GM21717 (cell line): ENCODE data around the gene OR52I2.

Experiments
- ATAC-seq: cut with Tn5 transposase; IDR thresholded peaks from one replicate; pipeline ENCODE4 v1.9.1; 2021; ENCODE audit warnings: mild to moderate bottlenecking, moderate library complexity; ENCODE audit not compliant: unreplicated experiment

Gene OR52I2

DNA sequence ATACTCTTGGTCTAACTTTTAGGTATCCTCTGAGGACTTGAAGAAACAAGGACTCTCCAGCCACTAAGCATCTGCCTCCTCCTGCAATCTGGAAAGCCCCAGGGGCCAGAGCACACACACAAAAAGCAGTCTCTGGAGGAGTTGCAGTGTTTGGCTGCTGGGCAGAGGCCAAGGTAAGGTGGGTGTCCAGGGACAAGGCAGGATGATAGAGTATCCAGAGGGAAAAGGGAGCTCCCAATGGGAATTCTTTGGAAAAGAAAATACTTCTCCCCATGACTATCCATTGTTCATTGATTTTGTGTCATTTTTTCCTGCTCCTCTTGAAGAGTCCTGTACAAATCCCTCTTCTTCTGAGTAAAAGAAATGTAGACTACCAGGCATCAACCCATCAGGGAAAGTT, at the start of gene OR52I2:
OR52I2 (plus strand) TSS at position 301 of the 400 bp plus-strand sequence.
- ATAC-seq, result no peak

DNA sequence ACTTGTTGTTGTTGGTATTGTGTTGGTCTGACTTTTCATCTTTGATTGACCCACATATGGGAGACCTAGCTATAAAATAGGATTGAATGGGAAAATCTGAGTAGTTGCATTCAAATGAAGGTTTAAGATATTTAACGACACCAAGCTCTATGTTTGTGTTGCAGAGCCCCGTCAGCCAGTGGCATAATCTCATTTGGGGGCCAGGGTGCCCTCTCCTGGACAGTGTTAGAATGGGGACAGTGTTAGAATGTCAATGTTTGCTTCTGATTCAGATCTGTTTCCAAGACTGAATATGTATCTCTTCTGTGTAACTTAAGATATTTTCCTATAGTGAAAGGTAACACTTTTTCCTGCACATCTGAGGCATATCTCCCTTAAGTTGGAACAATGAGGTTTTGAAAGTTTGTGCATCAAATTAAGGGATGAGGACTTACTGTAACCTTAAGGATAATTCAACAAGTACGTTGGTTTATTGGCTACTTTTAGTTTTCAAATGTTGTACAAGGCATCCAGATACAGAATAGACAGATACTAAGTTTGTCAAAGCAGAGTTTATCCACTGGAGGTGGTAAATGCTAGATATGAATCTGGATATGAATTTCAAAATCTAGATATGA, 41.8 kb upstream of the OR52I2 start:
- peak; percentile 68 for ATAC-seq

DNA sequence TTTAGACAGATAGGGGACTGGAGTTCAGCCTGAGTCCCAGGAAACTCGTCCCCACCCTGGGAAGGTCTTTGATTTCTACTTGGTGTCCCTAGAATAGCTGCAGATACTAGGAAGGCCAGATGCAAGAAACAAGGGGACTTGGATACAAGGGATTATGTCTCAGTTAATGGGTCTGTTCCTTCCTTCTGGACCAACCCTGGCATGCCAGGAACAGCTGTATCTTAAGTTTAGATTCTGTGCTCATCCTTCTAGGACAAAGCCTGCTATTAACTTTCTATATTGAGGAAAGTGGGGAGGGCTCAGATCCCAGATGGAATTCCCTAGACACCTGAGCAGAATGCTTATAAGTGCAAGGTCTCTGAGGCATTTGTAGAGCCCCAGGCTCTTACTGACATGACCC, 40.5 kb upstream of the OR52I2 start:
- no peak for ATAC-seq

GRCh38 chr11:4543561-4543960, 38.0 kb upstream of the OR52I2 start:
- no peak for ATAC-seq

- ATAC-seq, result no peak
These were observed 36.7 kb upstream of the OR52I2 start, which contains the start of gene OR52M1 for GRCh38 chr11:4544891-4545290. Gene OR52M1 (plus strand): TSS chr11:4545191. CDS start chr11:4545191, 0 bp downstream.

DNA sequence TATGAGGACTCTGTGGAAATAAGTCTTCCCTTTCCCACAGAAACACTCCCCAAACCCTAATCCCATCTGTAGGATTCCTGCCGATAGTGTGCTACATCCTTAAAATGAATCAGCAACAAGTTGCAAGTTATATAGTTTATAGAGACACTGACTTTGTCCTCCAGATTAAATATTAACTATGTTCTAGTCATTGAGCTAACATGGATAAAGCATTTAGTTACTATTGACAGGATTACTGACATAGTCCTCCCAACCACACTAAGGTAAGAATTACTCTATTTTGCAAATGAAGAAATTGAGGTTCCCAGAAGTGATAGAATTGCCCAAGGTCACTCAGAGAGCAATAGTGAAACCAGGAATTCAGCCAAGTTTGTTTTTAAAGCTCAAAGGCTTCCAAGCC, 34.7 kb upstream of the OR52I2 start:
- ATAC-seq, result no peak

DNA sequence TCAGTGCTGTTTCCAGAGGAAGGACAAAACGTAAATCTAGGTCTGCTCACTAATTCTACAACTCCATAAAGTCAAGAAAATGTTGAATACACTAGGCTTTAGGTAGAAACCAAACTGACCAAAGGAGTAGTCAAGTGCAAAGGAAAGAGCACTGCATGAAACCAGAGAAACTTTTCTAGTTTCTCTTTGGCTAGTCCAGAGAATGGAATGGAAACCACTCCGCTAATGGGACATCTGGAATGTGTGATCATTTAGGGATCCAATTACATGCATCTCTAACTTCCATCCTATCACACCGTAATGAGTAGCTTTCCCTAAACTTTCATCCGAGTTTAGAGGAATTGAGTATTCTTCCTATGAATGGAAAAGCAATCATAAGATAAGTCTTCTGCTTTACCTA, 34.1 kb upstream of the OR52I2 start:
- no peak for ATAC-seq

GRCh38 chr11:4551346-4551979, 30.1 kb upstream of the OR52I2 start:
- no peak for ATAC-seq

DNA sequence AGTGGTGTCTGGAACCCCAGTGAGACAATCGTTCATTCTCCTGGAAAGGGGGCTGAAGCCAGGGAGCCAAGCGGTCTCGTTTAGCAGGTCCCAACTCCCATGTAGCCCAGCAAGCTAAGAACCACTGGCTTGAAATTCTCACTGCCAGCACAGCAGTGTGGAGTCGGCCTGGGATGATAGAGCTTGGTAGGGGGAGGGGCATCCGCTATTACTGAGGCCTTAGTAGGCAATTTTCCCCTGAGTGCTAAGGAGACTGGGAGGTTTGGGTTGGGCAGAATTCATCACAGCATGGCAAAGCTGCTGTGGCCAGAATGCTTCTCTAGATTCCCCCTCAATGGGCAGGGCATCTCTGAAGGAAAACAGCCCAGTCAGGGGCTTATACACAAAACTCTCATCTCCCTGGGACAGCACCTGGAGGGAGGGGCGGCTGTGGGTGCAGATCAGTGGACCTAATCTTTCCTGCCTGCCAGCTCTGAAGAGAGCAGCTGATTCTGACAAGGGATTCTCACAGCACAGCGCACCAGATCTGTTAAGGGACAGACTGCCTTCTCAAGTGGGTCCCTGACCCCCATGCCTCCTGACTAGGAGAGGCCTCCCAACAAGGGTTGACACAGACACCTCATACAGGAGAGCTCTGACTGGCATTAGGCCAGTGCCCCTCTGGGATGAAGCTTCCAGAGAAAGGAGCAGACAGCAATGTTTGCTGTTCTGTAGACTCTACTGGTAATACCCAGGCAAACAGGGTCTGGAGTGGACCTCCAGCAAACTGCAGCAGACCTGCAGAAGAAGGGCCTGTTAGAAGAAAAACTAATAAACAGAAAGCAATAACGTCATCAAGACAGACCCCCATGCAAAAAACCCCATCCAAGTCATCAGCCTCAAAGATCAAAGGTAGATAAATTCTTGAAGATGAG, 21.8 kb upstream of the OR52I2 start:
- ATAC-seq, result no peak

DNA sequence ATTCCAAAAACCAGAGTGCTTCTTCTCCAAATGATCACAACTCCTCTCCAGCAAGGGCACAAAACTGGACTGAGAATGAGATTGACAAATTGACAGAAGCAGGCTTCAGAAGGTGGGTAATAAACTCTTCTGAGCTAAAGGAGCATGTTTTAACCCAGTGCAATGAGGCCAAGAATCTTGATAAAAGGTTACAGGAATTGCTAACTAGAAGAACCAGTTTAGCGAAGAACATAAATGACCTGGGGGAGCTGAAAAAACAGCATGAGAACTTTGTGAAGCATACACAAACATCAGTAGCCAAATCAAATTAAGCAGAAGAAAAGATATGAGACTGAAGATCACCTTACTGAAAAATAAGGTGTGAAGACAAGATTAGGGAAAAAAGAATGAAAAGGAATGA, 21.1 kb upstream of the OR52I2 start:
- no peak for ATAC-seq

DNA sequence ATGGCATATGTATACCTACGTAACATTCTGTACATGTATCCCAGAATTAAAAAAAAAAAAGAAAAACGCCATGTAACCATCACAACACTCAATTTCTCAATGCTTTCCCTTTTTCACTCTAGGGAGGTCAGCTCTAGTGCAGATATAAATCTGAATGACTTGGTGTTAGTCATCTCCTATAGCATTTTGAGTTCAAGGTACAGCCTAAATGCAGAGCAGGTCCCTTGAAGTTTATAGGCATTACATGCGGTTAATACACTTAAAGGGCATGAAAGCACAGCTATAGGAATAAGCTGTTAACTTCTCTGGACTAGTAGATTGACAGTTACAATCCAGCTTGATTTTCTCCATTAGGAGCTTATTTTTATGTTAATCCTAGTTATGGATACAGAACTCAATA, 16.2 kb upstream of the OR52I2 start:
- no peak for ATAC-seq

DNA sequence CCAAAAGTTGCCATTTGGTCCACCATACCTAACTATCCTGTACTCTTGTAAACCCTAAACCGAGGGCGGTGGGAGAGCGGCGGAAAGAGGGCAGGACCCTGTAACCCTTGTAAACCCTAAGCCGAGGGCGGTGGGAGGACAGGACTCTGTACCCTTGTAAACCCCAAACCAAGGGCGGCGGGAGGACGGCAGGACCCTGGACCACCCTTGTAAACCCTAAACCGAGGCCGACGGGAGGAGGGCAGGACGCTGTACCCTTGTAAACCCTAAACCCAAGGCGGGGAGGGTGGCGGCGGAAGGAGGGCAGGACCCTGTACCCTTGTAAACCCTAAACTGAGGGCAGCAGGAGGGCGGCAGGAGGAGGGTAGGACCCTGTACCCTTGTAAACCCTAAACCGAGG, 12.5 kb upstream of the OR52I2 start:
- ATAC-seq, result no peak

DNA sequence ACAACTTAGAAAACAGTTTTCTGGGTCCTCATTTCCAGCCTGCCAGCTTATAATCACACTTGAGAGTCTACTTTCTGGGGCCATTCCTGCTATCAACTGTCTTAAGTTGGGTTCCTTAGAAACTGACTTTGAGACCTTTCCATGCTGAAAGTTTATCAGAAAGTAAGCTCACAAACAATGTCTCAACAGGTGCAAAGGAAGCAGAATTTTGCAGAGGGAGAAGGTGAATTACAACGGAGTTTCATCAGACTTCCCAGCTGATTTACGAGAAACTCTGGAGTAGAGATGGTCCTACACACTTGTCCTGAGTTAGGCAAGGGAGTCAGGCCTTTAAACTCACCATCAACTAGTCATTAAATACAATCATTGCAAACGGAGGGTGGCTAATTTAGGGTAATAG, 4.7 kb upstream of the OR52I2 start:
- no peak for ATAC-seq

GRCh38 chr11:4577761-4578160, 3.8 kb upstream of the OR52I2 start:
- ATAC-seq, result no peak

GRCh38 chr11:4578624-4579023, 2.9 kb upstream of the OR52I2 start:
- no peak for ATAC-seq

- no peak for ATAC-seq
These were observed 1.4 kb upstream of the OR52I2 start for GRCh38 chr11:4580124-4580523.

GRCh38 chr11:4589017-4589416, 7.5 kb downstream of the OR52I2 start:
- ATAC-seq, result no peak

DNA sequence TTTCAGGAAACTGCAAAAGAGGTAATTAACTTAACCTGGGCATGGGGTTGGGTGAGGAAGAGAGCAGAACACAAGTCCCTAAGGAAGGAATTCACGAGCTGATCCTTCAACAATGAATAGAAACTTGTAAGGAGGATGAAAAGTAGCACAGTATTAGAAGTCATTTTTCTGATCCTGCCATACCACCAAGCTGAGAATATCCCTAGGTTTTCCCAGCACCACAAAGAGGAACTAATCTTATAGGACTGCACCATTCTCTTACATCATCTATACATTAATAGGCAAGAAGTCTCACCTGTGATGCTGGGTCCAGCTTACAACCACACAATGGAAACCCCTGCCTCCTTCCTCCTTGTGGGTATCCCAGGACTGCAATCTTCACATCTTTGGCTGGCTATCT, 12.2 kb downstream of the OR52I2 start, which contains the start of gene OR52I1:
OR52I1 (plus strand) TSS at position 301 of the 400 bp plus-strand sequence; CDS start at position 301, 0 bp downstream.
- no peak for ATAC-seq

- ATAC-seq, result no peak
These were observed 23.5 kb downstream of the OR52I2 start for GRCh38 chr11:4605057-4605456.

- ATAC-seq, result no peak
These were observed 24.9 kb downstream of the OR52I2 start for GRCh38 chr11:4606231-4607015.

GRCh38 chr11:4607096-4607495, 25.6 kb downstream of the OR52I2 start:
- ATAC-seq, result no peak
